NT2/D1 (cell line): Measurements from ENCODE around the gene BCL2L15.

Experiments used
- DNase-seq: peaks from one replicate; pipeline ENCODE4 v3.0.0-alpha.2; 2011; ENCODE audit warnings: low read depth, low spot score
- H3K27me3 ChIP-seq: 2 replicates; pipeline ENCODE4 v1.6.0; 2011; ENCODE audit warnings: mild to moderate bottlenecking; ENCODE audit not compliant: insufficient read length, insufficient read depth
- H3K36me3 ChIP-seq: 2 replicates; pipeline ENCODE4 v1.6.1; 2011; ENCODE audit warnings: mild to moderate bottlenecking, low read length, mixed read lengths; ENCODE audit not compliant: insufficient read depth, insufficient read length
- H3K4me1 ChIP-seq: 2 replicates; pipeline ENCODE4 v1.5.1; 2011; ENCODE audit not compliant: insufficient read depth, insufficient read length
- H3K4me3 ChIP-seq: 2 replicates; pipeline ENCODE4 v1.5.1; 2011; ENCODE audit warnings: low read depth; ENCODE audit not compliant: insufficient read length
- H3K9ac ChIP-seq: 2 replicates; pipeline ENCODE4 v1.6.0; 2011; ENCODE audit warnings: low read depth; ENCODE audit not compliant: insufficient read length
- H3K9me3 ChIP-seq: 2 replicates; pipeline ENCODE4 v1.5.1; 2011; ENCODE audit warnings: mild to moderate bottlenecking, low read length; ENCODE audit not compliant: insufficient read depth
- SUZ12 ChIP-seq: IDR thresholded peaks from 2 replicates; pipeline ENCODE4 v1.6.1; 2011; ENCODE audit not compliant: insufficient read length, insufficient read depth; ENCODE audit errors: extremely low read depth
- YY1 ChIP-seq: IDR thresholded peaks from 2 replicates; pipeline ENCODE4 v1.6.1; 2011; ENCODE audit not compliant: insufficient read length, insufficient read depth
- ZNF274 ChIP-seq: IDR thresholded peaks from 2 replicates; pipeline ENCODE4 v1.6.1; 2011; ENCODE audit warnings: mild to moderate bottlenecking, low read depth, low read length

Gene BCL2L15

DNA sequence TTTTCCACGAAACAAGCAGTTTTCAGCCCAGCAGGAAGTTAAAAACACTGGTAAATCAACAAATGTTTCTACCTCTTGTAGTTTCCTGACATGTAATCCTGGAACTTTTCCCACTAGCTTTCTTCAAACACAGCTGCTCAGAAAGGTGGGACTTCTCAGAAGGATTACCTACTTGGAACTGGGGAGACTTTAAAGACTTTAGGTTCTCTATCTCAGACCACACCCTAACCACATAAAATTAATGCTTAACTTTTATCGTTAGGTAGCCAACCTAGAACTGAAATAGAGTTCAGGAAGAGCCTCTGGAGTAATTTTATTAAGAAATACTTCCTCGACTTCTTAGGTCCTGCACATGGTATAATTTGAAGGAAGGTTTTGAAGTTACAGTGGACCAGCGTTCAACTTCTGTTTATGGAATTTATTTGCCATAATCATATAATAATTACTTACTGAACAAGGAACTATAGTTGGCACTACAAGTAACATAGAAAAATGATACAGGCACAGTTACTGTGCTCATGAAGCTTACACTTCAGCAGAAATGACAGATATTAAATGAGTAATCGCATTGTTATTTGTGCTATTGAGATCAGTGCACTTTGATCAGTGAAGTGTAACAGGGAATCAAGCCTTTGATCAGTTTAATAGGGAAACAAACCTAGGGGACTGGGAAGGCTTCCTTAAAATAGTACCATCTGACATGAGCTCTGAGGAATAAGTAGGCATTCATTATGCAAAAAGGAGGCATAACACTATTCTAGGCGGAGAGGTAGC, at the start of gene BCL2L15:
TSS of gene BCL2L15 (minus strand) at position 180 of the 774 bp plus-strand sequence. CDS start 206 bp downstream, outside the sequence.
- H3K9ac ChIP-seq = no peak within 1 kb of the TSS
- no peak within 1 kb of the TSS for H3K4me3 ChIP-seq

GRCh38 chr1:113937146-113937545, 49.8 kb upstream of the BCL2L15 start:
- no peak overlapping the region for H3K4me3 ChIP-seq
- H3K9me3 ChIP-seq = no peaks in the 10 kb centered on the region
- TF ChIP-seq YY1 = no peak
- TF ChIP-seq ZNF274 = no peak
- no peak for TF ChIP-seq SUZ12
- H3K36me3 ChIP-seq = peaks cover 19% of the 10 kb centered on the region
- H3K4me1 ChIP-seq = no peaks in the 10 kb centered on the region
- H3K9ac ChIP-seq = no peak overlapping the region
- no peaks in the 10 kb centered on the region for H3K27me3 ChIP-seq
- no peak for DNase-seq

More for the DNA sequence above, at the start of gene BCL2L15:
- Histone ChIP-seq H3K27me3 (no peaks in the 10 kb centered on the region), H3K9me3 (no peaks in the 10 kb centered on the region), H3K36me3 (no peaks in the 10 kb centered on the region), H3K4me1 (no peaks in the 10 kb centered on the region)
- no peak for TF ChIP-seq SUZ12
- no peak for TF ChIP-seq ZNF274
- TF ChIP-seq YY1 = no peak
- DNase-seq = no peak

- Histone ChIP-seq H3K27me3 (no peaks in the 10 kb centered on the region), H3K9me3 (no peaks in the 10 kb centered on the region), H3K9ac (no peak overlapping the region), H3K4me1 (no peaks in the 10 kb centered on the region), H3K4me3 (no peak overlapping the region), H3K36me3 (peaks cover 11% of the 10 kb centered on the region)
- DNase-seq = no peak
- no peak for TF ChIP-seq ZNF274
- TF ChIP-seq YY1 = no peak
- no peak for TF ChIP-seq SUZ12
Measured at GRCh38 chr1:113935970-113936369, 48.6 kb upstream of the BCL2L15 start.

DNA sequence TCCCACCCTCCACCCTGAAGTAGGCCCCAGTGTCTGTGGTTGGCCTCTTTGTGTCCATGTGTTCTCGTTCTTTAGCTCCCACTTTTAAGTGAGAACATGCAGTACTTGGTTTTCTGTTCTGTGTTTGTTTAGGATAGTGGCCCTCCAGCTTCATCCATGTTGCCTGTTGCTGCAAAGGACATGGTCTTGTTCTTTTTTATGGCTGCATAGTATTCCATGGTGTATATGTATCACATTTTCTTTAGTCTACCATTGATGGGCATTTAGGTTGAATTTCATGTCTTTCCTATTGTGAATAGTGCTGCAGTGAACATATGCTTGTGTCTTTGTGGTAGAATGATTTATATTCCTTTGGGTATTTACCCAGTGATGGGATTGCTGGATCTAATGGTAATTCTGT, 47.8 kb upstream of the BCL2L15 start:
- Histone ChIP-seq H3K9me3 (no peaks in the 10 kb centered on the region), H3K36me3 (peaks cover 3% of the 10 kb centered on the region), H3K9ac (no peak overlapping the region), H3K27me3 (no peaks in the 10 kb centered on the region), H3K4me1 (no peaks in the 10 kb centered on the region), H3K4me3 (no peak overlapping the region)
- DNase-seq = no peak
- no peak for TF ChIP-seq YY1
- no peak for TF ChIP-seq SUZ12
- TF ChIP-seq ZNF274 = no peak

DNA sequence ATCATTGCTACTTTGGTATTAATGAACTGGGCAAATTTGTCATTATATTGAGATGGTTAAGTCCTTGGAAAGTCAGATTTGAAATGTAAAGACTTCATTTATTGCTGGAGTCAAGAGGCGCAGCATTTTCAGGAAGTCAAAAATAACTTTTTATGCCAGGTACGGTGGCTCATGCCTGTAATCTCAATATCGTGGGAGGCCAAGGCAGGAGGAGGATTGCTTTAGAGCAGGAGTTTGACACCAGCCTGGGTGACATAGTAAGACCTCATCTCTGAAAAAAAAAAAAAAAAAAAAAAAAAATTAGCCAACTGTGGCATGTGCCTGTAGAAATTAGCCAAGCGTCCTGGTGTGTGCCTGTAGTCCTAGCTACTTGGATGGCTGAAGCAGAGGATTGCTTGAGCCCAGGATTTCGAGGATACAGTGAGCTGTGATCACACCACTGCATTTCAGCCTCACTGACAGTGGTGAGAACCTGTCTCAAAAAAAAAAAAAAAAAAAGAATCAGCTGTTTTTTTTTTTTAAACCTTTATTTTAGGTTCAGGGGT, 47.2 kb upstream of the BCL2L15 start:
- Histone ChIP-seq H3K9me3 (no peaks in the 10 kb centered on the region), H3K27me3 (no peaks in the 10 kb centered on the region), H3K36me3 (no peaks in the 10 kb centered on the region), H3K9ac (no peak overlapping the region), H3K4me1 (no peaks in the 10 kb centered on the region), H3K4me3 (no peak overlapping the region)
- TF ChIP-seq ZNF274 = no peak
- no peak for TF ChIP-seq SUZ12
- TF ChIP-seq YY1 = no peak
- no peak for DNase-seq

DNA sequence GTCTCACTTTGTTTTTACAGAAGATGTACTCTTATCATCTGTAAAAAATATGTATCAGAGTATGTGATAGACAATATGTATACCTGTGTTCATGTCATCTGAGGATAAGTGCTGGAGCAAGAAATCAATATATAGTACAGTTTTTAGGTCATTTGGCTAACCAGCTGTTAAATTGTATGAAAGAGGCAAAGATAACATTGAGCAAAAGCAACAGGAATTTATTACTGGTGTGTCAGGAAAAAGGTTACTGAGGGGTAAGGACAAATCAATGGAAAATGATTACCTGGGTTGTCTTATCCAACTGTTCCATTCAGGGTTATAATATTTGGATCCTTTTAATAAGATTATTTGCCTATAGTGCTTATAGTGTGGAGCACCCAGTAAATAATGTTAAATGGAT, 46.6 kb upstream of the BCL2L15 start:
- no peak for DNase-seq
- Histone ChIP-seq H3K9me3 (no peaks in the 10 kb centered on the region), H3K4me1 (no peaks in the 10 kb centered on the region), H3K9ac (no peak overlapping the region), H3K27me3 (no peaks in the 10 kb centered on the region), H3K4me3 (no peak overlapping the region), H3K36me3 (no peaks in the 10 kb centered on the region)
- TF ChIP-seq ZNF274 (no peak), YY1 (no peak), SUZ12 (no peak)

- no peak for TF ChIP-seq SUZ12
- no peak for TF ChIP-seq YY1
- TF ChIP-seq ZNF274 = no peak
- H3K4me3 ChIP-seq = no peak overlapping the region
- no peak for DNase-seq
Measured at GRCh38 chr1:113931451-113931851, 44.1 kb upstream of the BCL2L15 start.

More at GRCh38 chr1:113931451-113931851, 44.1 kb upstream of the BCL2L15 start:
- H3K36me3 ChIP-seq = no peaks in the 10 kb centered on the region
- no peaks in the 10 kb centered on the region for H3K27me3 ChIP-seq
- H3K4me1 ChIP-seq = no peaks in the 10 kb centered on the region
- H3K9ac ChIP-seq = no peak overlapping the region
- H3K9me3 ChIP-seq = no peaks in the 10 kb centered on the region
